GM12864 (cell line): ENCODE measurements around the gene IKZF4.

Experiments used
- DNase-seq: peaks from one replicate; pipeline ENCODE4 v3.0.0-alpha.2; 2011; ENCODE audit warnings: low read depth
- H3K4me3 ChIP-seq: 2 replicates; pipeline ENCODE4 v1.5.1; 2011; ENCODE audit warnings: mild to moderate bottlenecking, low read depth, low read length, control low read depth
- CTCF ChIP-seq: IDR thresholded peaks from 2 replicates; pipeline ENCODE4 v1.5.1; 2011; ENCODE audit warnings: low read depth, mild to moderate bottlenecking, moderate library complexity, low read length, control low read depth, inconsistent platforms; ENCODE audit errors: missing control alignments

Gene IKZF4

GRCh38 chr12:56014205-56014604, 6.6 kb upstream of the IKZF4 start:
- H3K4me3 ChIP-seq, result no peak overlapping the region
- TF ChIP-seq CTCF, result no peak
- no peak for DNase-seq

DNA sequence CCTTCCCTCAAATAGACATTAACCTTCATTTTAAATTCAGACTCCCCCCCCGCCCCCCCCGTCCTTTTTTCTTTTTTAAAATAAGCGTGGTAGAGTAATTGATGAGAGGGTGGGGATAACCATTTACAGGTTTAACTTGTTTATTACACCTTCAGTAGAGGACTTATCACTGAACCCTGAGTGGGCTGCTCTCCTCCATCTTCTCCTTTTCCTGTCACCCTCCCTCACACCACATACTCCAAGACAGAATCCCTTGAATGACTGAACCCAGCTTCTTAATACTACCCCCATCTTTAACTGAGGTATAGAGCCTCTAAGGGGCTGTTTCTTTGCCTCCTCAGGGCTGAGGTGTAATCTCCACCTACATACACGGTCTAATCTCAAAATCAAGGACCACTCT, 3.7 kb upstream of the IKZF4 start:
- no peak overlapping the region for H3K4me3 ChIP-seq
- TF ChIP-seq CTCF, result no peak
- DNase-seq, result no peak

DNA sequence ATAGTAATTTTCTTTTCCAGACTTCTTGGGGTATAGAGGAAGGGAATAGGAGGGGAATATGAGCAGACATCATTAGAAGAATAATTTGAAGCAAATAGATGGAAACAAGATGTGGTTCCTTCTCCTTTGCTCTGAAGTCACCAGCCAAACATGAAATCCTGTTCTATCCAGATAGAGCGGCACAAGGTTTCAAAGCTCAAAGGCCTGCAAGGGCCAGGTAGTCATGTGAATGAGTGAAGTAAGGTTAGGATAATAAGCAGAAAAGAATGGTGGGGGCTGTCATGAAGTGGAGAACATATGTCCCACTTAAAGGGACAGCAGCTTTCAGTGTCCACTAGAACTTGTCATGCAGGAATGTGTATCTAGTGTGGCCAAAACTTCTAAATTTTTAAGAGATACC, 2.5 kb upstream of the IKZF4 start:
- TF ChIP-seq CTCF, result no peak
- no peak for DNase-seq
- H3K4me3 ChIP-seq, result no peak overlapping the region

DNA sequence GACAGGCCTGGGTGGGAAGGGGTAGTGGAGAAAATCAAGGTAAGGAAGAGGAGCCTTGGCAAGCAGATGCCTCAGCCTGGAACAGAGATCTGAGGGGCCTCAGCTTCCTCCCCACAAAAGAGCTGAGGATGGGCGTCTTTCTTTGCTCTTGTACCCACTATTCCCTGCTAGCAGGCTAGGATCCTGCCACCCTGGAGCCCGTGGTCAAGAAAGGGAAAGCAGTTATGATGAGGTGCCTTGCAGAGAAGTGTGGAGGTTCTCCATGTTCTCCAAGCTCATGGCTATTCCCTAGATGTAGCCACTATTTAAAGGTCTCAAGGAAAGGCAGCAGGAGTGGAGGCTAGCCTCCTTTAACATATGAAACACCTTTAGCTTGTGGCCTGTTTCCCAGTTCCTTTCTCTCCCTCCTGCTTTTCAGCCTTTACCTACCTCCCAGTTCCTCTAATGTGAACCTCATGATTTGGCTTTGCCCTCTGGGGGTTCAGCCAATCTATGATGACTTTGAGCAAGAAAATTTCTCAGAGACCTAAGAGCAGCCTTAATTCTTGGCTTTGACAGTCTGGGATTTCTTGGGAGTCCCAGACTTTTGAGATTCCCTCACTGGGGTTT, 1.1 kb downstream of the IKZF4 start:
- H3K4me3 ChIP-seq, result no peak overlapping the region
- TF ChIP-seq CTCF, result no peak
- no peak for DNase-seq

- no peak for TF ChIP-seq CTCF
- no peak for DNase-seq
- H3K4me3 ChIP-seq, result no peak overlapping the region
Observed at GRCh38 chr12:56028511-56029165, 7.8 kb downstream of the IKZF4 start.

GRCh38 chr12:56029166-56029519, 8.3 kb downstream of the IKZF4 start:
- DNase-seq, result no peak
- no peak overlapping the region for H3K4me3 ChIP-seq
- TF ChIP-seq CTCF, result no peak
